Mesenteric fat pad (tissue), 1 donor: ENCODE data around the gene PTPRR. TPM values are rescaled to one million over a fixed set of nuclear protein-coding genes. Genes with fewer than 3 reads are reported as not detected.

Experiments
- DNase-seq: peaks from one replicate; pipeline ENCODE4 v3.0.0-alpha.2; 2020; ENCODE audit warnings: low spot score
- total RNA-seq: library from RNA; stranded (reverse); fragmentation: NEBNext Ultra II Directional; extraction: Animal tissue kit (Norgen Biotek cat#: 25700); gene quantifications from one replicate; pipeline ENCODE4 v1.2.1, GENCODE V29; 2021
- donor health status: DM: yes; HTN: yes; CAD: no.

Gene PTPRR
- total RNA-seq, 1 donor from 2014 or later: 0.32 TPM

DNA sequence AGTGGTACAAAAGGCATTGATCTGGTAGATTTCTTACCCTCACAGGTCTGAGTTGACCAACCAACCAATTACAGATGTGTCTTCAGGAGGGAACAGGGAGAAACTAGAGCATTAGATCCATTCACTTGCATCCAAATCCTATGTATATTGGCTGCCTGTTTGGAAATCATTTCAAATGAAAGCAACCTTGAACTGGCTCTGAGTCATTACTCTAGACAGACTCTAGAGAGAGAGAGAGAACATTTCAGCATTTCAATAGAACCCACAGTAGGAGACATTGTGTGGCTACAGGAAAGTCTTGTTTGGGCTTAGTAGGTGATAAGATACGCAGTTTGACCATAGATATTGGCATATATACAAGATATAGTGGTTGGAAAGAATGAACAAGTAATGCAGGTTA, 114.5 kb downstream of the PTPRR start:
- no peak for DNase-seq

DNA sequence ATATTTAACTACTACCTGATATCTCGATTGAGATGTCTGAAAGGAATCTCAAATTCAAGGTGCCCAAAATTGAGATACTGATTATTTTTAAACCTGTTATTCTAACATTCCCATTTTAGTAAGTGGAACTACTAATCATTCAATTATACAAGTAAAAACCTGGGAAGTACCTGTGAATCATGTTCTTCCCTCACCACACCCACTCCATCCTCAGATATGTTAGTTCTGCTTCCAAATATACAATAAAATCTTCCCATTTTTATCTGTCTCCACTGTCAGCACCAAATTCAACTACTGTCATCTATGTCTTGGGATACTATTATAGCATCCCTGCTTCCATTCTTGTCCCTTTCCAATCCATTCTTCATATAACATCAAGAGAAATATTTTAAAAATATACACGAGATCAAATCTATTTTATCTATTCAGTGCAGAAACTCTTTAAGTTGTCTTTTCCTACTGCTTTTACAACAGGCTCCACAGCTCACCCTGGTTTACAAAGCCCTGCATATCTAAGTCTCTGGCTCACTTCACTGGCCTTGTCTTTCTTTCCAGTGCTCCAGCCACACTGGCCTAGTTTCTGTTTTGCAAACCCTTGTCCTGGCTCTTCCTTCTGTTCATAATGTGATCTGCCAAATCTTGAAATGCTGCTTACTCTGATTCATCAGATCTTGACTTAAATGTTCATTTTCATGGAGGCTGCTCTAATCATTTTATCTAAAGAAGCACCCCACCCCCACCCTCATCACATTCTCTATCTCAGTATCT, 122.3 kb downstream of the PTPRR start:
- no peak for DNase-seq

DNA sequence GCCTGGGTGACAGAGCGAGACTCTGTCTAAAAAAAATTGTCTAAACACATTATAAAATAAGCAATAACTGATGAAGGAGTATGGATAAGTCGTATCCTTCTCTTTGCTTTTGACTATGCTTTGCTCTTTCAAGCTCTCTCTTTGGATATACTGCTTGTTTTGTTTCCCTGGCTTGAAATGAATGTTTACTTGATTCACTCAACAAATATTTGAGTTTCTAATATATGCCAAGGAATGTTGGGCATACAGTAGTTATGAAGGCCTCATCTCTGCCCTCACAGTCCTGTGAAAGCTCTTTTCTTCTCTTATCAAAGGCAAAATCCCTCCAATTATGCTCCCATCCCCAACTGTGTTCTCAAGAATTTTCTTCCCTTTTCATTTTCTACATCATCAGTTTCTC, 123.5 kb downstream of the PTPRR start:
- no peak for DNase-seq

DNA sequence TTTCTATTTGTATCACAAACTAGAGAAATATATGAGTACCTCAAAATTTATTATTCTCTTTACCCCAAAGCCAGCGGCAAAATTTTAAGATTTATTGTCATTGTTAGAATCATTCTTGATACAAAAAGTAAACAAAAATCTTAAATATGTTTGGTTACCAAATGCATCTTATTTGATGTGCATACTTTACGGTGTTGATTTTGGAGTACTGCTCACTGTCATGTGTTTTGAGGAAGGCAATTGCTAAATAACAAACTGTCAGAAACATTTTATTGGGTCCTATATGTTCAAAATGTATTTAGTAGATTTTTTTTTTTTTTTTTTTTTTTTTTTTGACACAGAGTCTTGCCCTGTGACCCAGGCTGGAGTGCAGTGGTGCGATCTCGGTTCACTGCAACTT, 124.9 kb downstream of the PTPRR start:
- no peak for DNase-seq

DNA sequence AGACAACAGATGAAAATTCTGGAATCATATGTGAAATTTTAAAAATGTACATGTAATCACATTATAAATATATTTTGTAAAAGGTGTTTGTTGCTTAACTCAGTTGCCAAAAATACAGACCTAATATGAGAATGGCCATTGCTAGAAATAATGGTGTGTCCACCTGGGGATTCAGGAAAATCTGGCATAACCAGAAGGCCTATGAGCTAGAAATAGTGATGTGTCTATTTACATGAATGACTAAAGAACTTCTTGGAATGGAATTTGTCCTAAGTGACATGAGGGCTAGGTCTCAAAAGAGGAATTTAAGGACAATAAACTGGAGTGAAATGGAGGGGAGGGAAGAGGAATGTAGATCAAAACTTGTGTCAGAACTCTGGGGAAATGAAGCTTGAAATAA, 126.4 kb downstream of the PTPRR start:
- DNase-seq: no peak

DNA sequence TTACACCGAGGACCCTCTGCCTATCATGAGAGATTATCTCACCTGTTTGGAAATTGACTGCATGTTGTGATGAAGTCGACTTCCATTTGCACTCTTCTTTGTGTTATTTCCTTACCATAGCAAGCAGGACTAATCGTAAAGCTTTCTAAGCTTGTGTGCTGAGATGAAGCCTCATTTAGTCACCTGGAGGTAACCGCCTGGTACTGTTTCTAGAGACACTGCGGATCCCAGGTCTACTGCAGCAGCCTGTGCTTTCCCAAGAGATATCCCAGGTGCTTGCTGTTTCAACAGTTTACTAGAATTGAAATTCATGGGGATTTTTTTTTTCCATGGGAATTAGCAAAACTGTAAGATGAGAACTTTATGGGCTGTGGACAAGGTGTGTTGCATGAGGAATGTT, 131.8 kb downstream of the PTPRR start:
- no peak for DNase-seq

DNA sequence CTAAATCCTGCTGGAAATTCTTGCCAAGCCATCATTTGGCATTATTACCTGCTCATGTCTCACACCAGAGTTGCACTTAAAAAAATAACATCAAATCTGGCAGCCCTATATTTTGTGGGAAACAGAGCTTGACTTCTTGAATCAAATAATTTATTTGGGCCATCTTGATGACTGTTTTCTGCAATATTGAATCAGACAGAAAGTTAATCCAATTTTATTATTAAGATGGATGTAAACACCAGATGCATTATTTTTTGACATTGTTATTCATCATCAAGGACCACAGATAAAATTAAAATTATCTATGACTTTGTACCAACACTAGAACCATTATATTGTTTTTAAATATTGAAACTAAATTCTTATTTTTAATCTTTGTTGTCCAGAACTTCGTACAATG, 132.9 kb downstream of the PTPRR start:
- DNase-seq: no peak

DNA sequence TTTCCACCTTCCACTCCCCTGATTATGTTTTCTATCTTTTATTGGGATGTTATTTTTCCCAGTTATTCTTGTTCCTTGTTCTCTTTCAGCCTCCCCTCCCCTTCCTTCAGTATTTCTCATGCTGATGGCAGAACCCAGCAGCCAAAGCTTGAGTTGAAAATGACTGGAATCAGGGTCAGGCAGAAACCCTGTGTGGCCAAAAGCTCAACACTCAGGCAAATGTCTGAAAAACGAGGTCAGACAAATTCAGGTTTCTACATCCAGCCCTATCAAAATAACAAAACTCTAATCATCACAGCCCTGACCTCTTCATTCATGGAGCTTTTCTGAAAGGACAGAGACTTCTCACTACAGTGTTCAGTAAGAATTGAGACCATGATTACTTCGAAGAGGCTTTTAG, 134.6 kb downstream of the PTPRR start:
- DNase-seq: no peak

DNA sequence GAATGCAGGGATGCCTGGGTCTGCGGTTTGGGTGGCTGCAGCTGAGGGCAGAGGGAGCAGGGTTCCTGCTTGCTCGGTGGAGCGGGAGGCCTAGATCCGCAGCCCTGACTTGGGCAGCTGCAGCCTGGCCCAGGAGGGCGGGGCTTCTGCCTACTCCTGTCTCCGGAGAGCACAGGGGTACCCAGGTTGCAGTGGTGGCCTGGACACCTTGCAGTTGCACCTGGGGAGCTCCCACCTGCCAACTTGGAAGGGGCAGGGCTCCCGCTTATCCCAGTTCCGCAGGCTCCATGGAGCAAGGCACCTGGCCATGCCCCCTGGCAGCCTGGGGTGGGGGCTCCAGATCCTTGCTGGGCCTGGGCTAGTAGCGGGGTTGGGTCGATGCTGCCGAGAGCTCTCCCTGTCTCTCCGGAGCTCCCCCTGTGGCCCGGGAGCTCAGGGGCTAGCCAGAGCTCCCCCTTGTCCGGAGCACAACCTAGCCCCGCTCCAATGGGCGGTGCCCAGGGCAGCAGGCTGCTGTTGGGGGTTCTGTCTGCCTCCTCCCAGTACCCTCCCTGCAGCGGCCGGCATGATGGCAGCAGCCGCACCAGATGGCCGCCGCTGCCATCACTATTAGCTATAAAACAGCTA, 136.4 kb downstream of the PTPRR start:
- DNase-seq: no peak

DNA sequence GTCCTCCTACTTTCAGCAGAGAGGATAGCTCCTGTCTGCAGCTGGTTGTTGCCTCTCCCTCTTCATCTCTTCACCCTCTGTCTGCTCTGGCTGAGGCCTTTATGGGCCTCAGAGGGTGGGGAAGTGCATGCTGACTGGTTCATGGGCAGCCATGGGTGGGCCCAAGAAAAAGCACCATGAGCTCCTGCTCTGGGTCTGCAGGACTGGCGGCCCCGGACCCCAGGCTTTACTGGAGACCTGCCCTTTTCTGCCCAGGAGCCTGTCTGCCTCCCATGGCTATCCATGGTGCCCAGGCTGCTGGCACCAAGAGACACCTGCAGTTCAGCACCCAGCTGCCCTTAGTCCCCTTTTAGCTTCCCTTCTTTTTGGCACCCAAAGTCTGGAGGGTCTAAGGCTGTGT, 137.1 kb downstream of the PTPRR start:
- no peak for DNase-seq

DNA sequence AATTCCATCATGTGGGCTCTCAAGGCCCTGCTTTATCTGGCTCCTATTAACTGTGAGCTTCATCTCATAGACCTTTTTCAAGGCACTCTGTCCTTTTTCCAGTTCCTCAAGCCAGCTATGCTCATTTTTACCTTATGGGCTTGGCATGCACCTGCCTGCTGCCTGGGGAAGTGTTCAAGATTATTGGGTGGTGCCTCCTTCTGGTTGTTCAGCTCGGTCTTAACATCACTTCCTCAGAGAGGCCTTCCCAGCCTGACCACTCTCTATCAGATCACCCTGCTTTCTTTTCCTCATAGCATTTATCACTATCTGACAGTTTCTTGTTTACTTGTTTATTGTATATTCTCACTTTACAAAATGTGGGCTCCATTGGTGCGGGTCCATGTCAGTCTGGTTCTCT, 141.3 kb downstream of the PTPRR start:
- no peak for DNase-seq

DNA sequence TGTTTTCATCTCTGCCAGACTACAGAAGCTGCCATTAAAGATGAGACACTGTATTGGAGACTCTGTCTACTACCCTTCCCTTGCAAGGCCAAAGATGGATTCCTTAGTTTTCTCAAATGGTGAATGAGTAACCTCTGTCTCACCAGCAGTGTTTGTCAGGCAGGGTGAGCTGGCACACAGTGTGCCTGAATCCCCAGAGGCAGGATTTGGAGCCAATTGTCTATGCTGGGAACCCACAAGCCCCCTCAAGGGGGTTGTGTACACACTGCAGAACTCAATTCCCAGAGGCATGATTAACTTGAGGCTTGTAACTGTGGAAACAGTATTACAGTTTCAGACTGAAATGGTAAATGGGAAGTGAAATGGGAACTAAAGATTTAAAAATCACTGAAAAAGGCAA, 146.5 kb downstream of the PTPRR start:
- DNase-seq: no peak

DNA sequence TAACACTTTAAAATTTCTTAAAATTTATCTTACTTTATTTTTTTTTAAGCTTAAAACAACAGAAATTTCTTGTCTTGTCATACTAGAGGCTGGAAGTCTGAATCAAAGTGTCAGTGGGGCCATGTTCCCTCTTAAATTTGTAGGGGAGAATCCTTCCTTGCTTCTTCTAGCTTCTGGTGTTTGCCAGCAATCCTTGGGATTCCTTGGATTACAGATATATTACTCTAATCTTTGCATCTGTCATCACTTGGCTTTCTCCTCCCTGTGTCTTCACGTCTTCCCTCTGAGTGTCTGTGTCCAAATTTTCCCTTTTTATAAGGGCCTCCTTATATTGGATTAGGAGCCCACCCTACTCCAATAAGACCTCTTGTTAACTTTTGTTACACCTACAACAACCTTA, 147.7 kb downstream of the PTPRR start:
- no peak for DNase-seq

DNA sequence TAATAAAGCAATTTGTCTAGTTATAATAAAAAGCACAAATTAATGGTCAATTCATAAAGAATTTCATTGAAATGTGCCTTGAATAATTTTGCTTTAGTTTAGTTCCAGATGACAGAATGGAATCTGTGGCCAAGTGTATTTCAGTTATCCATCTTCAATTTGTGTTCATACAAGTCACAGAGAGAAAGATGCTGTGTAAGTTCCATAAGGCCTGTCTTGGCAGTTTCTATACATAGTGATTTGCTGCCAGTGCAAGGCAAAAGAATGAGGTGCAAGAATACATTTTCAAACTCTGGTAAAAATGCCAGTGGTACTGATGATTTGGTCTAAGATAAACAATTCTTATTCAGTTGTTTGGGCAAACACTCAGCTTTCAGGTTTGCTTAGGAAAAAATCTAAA, 149.0 kb downstream of the PTPRR start:
- no peak for DNase-seq

DNA sequence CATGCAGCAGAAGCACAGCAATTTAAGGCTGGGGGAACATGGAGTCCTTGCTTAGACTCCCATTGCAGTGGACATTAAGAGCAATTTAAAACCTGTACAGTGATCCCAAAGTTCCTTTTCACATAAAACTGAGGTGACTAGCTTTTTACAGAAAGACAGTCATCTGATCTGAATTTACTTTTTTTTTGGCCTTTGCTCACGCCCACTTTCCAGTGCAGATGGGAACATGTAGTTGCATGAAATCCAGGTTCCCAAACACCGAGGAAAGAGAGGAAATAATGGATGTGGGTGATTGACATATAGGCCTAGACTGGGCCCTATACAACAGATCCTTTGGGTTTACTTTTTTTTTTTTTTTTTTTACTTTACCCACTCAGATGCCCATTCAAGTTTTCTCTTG, 156.9 kb downstream of the PTPRR start:
- DNase-seq: no peak

DNA sequence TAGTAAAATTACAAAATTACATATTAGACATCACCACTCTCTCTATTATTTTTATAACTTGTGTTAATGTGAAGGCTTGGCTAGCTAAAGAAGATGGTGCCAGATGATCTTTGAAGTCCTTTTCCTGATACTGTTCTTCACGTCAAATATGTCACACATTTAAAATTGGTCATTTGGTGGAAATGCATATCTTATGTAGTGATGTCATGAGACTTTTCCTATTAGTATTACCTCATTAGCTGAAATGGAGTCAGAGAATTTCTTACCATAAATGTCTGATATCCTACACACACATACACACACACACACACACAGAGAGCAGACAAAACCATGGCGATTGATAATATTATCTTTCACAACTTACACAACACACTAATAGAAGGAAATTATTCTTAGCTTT, 158.5 kb downstream of the PTPRR start:
- DNase-seq: no peak

DNA sequence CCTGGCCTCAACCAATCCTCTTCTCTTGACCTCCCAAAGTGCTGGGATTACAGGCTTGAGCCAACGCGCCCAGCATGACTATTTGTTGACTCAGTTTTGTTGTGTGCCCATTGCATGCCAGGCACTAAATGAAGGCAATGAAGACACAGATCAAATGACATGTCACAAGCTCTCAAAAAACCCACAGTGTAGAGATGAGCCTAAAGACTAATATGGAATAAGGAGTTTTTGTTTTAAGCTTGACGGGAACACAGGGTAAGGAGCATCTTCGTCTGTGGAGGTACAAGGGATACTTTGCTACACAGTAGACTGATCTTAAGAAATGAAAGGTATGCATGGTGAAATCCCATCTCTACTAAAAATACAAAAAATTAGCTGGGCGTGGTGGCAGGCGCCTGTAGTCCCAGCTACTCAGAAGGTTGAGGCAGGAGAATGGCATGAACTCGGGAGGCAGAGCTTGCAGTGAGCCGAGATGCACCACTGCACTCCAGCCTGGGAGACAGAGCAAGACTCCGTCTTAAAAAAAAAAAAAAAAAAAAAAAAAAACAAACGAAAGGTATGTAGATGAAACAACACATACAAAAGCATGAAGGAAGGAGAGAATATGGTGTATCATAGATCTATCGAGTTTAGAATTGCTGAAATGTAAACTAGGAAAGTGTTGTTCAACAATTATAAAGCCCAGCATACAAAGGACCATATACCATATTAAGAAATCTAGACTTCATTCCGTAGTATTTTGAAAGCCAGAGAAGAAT, 161.2 kb downstream of the PTPRR start:
- no peak for DNase-seq

DNA sequence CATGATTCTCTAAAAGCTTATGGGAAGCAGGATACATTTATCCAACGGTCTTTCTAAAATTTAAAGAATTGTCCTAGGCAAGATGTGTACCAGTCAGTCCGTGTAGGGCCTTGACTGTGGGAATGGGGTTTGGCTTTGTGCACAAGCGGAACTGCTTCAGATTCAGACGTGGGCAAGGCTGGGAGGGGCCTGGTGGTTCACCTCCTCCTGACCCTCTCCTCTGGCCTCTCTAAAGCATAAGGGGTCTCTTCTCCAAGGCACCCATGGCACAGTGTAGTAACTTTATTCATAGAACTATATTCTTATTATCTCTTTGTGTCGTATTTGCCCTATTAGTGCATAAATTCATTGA, 162.1 kb downstream of the PTPRR start:
- DNase-seq: no peak

DNA sequence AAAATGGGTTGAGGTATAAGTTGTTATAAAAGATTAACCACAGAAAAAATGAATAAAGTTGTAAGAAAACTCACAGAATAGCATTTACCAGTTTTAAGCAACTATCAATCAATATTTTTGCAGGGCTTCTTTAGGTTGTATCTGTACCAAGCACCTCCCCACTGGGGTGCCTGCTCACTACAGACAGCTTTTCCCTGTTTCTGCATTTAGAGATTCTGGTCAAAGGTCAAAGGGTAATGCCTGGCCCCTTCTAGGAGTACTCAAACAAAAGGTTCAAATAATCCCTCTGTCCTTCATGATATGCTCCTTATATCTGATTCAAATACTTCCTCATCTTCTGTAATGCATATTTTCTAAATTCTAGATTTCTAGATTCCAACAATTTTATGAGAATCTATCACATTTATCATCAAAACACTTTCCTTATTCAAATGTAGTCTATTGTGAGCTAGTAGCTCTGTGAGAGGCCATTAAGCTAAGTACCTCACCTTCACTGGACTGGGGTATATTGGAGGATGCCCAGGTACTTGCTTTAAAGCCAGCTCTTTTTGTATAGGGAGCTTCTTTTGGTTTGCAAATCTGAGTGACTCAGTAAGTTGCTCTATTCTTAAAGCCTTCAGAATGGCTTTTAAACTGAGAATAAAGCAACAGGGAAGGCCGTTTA, 162.6 kb downstream of the PTPRR start:
- no peak for DNase-seq

DNA sequence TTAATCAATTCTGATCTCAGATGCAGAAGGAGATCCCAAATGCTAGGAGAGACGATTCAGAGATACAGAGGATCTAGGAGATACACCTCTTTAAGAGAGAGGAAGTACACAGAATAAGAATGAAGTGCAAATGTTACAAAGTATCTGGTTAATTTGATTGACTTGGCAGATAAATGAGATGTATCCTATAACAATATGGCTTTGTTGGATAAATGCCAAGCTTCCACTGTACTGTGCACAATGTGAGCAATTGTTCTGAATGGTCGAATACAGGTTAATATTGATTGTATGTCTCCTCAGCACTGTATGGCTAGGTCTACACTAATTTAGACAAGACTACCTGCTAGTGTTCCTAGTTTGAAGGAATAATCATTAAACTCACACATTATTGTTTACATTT, 163.7 kb downstream of the PTPRR start:
- DNase-seq: no peak

DNA sequence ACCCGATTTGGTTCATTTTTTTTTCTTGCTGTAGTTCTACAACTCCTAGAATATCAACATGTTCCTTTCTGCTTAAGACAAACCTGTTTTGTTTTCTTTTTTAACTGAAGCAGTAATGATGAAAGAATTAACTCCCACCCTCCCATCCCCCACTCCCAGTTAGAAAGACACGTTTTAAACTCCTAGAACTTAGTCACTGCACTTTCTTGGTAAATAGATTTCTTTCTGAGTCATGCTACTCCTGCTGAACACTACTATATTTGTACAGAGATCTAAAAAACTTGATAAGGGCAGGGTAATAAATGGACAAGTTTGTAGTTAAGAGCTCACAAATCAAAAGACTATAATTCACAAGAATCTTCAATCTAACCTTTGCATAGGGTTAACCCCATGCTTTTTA, 164.4 kb downstream of the PTPRR start:
- DNase-seq: no peak

DNA sequence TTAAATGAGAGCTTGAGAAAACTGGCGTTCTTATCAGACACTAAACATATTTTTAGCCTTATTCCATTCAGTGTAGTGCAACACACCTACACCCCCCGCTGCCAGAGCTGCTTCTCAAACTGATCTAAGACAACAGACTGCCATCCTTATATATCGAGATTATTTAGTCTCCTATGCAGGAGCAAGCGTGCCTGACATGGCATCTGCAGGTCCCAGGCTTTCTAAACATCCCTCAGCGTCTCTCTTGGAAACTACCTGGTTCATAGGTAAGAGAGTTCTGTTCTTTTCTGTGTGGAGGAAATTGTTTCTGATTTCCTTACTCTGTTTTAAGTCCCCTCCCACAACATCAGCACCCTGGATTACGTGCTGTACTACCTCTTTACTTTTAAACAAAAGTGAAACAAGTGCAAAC, 166.2 kb downstream of the PTPRR start:
- no peak for DNase-seq
